ENCODE results near the gene IGF2BP2.
A peak's percentile ranks its signal among the peaks of the same experiment; 100 is the strongest.

The IGF2BP2 gene

GRCh38 chr3:185827595-185828344, 2.9 kb upstream of the IGF2BP2 start:
- Histone ChIP-seq H3K79me2 (ENCODE audit: control insufficient read depth, insufficient read depth, low read length, poor library complexity) (peaks cover 29% of the 10 kb centered on the region), H2BK12ac (ENCODE audit: low read length) (no peak overlapping the region), H3K4ac (ENCODE audit: low read depth, low read length) (no peak overlapping the region), H4K91ac (ENCODE audit: low read depth, low read length) (no peak overlapping the region), H3K79me1 (ENCODE audit: low read length) (peaks cover 30% of the 10 kb centered on the region), H4K8ac (ENCODE audit: low read depth, low read length) (no peak overlapping the region), H2BK5ac (ENCODE audit: low read depth, low read length, poor library complexity) (no peak overlapping the region), H3K4me2 (ENCODE audit: low read length) (no peak overlapping the region), H3K9me3 (ENCODE audit: insufficient read depth, low read depth, low read length) (peaks cover 3% of the 10 kb centered on the region), H3K23ac (ENCODE audit: low read length) (no peak overlapping the region), H2BK120ac (ENCODE audit: insufficient read depth, low read length, poor library complexity) (no peak overlapping the region), H3K14ac (ENCODE audit: low read length) (no peak overlapping the region), H4K12ac (ENCODE audit: low read depth, low read length) (no peak overlapping the region), H3K27ac (ENCODE audit: low read depth, low read length) (no peak overlapping the region), H3K9ac (ENCODE audit: low read length) (no peak overlapping the region), H3K4me3 (ENCODE audit: low read depth, low read length) (no peak overlapping the region), H3K18ac (ENCODE audit: low read length) (no peak overlapping the region), H3K4me1 (ENCODE audit: control insufficient read depth in 1 of 2, insufficient read depth in 2 of 2, low read length in 2 of 2) (peaks cover 4 to 6% of the 10 kb centered on the region in 2 experiments), H2AK5ac (ENCODE audit: low read length) (no peak overlapping the region), H3K36me3 (ENCODE audit: control insufficient read depth in 1 of 2, insufficient read depth in 2 of 2, low read length in 2 of 2) (peaks cover 0 to 1% of the 10 kb centered on the region in 2 experiments), H2AFZ (ENCODE audit: insufficient read depth, low read length, poor library complexity) (no peak overlapping the region), H3K27me3 (ENCODE audit: insufficient read depth, low read length) (no peaks in the 10 kb centered on the region)
- no CpG with 5 or more reads among the region's 10 CpGs for WGBS (ENCODE audit: extremely low coverage, insufficient coverage, insufficient read length)
- DNase-seq, result no peak

- Histone ChIP-seq H3K14ac (ENCODE audit: low read length) (peak overlapping the region; percentile 22), H3K36me3 (ENCODE audit: control insufficient read depth in 1 of 2, insufficient read depth in 2 of 2, low read length in 2 of 2) (peaks cover 0 to 1% of the 10 kb centered on the region in 2 experiments), H3K79me1 (ENCODE audit: low read length) (peaks cover 30% of the 10 kb centered on the region), H3K4ac (ENCODE audit: low read depth, low read length) (peak overlapping the region; percentile 37), H3K4me1 (ENCODE audit: control insufficient read depth in 1 of 2, insufficient read depth in 2 of 2, low read length in 2 of 2) (peaks cover 4 to 6% of the 10 kb centered on the region in 2 experiments), H3K9ac (ENCODE audit: low read length) (peak overlapping the region; percentile 84), H2AFZ (ENCODE audit: insufficient read depth, low read length, poor library complexity) (peak overlapping the region; percentile 58), H3K4me2 (ENCODE audit: low read length) (peak overlapping the region; percentile 77), H4K8ac (ENCODE audit: low read depth, low read length) (peak overlapping the region; percentile 8), H2BK120ac (ENCODE audit: insufficient read depth, low read length, poor library complexity) (peak overlapping the region; percentile 56), H3K27ac (ENCODE audit: low read depth, low read length) (peak overlapping the region; percentile 93), H2BK12ac (ENCODE audit: low read length) (peak overlapping the region; percentile 11), H3K4me3 (ENCODE audit: low read depth, low read length) (peak overlapping the region; percentile 96), H2BK5ac (ENCODE audit: low read depth, low read length, poor library complexity) (peak overlapping the region; percentile 58), H4K12ac (ENCODE audit: low read depth, low read length) (peak overlapping the region; percentile 35), H3K9me3 (ENCODE audit: insufficient read depth, low read depth, low read length) (no peaks in the 10 kb centered on the region), H3K23ac (ENCODE audit: low read length) (no peak overlapping the region), H3K79me2 (ENCODE audit: control insufficient read depth, insufficient read depth, low read length, poor library complexity) (peaks cover 29% of the 10 kb centered on the region), H3K27me3 (ENCODE audit: insufficient read depth, low read length) (no peaks in the 10 kb centered on the region), H3K18ac (ENCODE audit: low read length) (peak overlapping the region; percentile 86), H2AK5ac (ENCODE audit: low read length) (no peak overlapping the region), H4K91ac (ENCODE audit: low read depth, low read length) (peak overlapping the region; percentile 56)
- DNase-seq, result peak; percentile 48 to 64
- WGBS (ENCODE audit: extremely low coverage, insufficient coverage, insufficient read length), result no CpG with 5 or more reads among the region's 90 CpGs
Observed at GRCh38 chr3:185825639-185826481, 1.0 kb upstream of the IGF2BP2 start.

GRCh38 chr3:185824051-185825005, 514 bp downstream of the IGF2BP2 start:
- H4K12ac ChIP-seq (ENCODE audit: low read depth, low read length), result peak overlapping the region; percentile 97
- H4K91ac ChIP-seq (ENCODE audit: low read depth, low read length), result peak overlapping the region; percentile 100
- H3K23ac ChIP-seq (ENCODE audit: low read length), result no peak overlapping the region
- peak overlapping the region; percentile 98 for H2BK5ac ChIP-seq (ENCODE audit: low read depth, low read length, poor library complexity)
- H3K4me2 ChIP-seq (ENCODE audit: low read length), result peak overlapping the region; percentile 88
- H3K18ac ChIP-seq (ENCODE audit: low read length), result peak overlapping the region; percentile 100
- no peaks in the 10 kb centered on the region for H3K9me3 ChIP-seq (ENCODE audit: insufficient read depth, low read depth, low read length)
- peak in 1 of 2 donors; percentile 25 for DNase-seq
- peaks cover 4 to 6% of the 10 kb centered on the region in 2 experiments for H3K4me1 ChIP-seq (ENCODE audit: control insufficient read depth in 1 of 2, insufficient read depth in 2 of 2, low read length in 2 of 2)
- peaks cover 0 to 1% of the 10 kb centered on the region in 2 experiments for H3K36me3 ChIP-seq (ENCODE audit: control insufficient read depth in 1 of 2, insufficient read depth in 2 of 2, low read length in 2 of 2)
- no peaks in the 10 kb centered on the region for H3K27me3 ChIP-seq (ENCODE audit: insufficient read depth, low read length)
- H3K27ac ChIP-seq (ENCODE audit: low read depth, low read length), result peak overlapping the region; percentile 99
- WGBS (ENCODE audit: extremely low coverage, insufficient coverage, insufficient read length), result no CpG with 5 or more reads among the region's 89 CpGs
- peak overlapping the region; percentile 93 for H2AFZ ChIP-seq (ENCODE audit: insufficient read depth, low read length, poor library complexity)
- H2BK12ac ChIP-seq (ENCODE audit: low read length), result peak overlapping the region; percentile 65
- peak overlapping the region; percentile 98 for H2BK120ac ChIP-seq (ENCODE audit: insufficient read depth, low read length, poor library complexity)
- peak overlapping the region; percentile 100 for H3K4ac ChIP-seq (ENCODE audit: low read depth, low read length)
- peaks cover 29% of the 10 kb centered on the region for H3K79me2 ChIP-seq (ENCODE audit: control insufficient read depth, insufficient read depth, low read length, poor library complexity)
- H3K9ac ChIP-seq (ENCODE audit: low read length), result peak overlapping the region; percentile 96
- H3K79me1 ChIP-seq (ENCODE audit: low read length), result peaks cover 30% of the 10 kb centered on the region
- peak overlapping the region; percentile 100 for H3K14ac ChIP-seq (ENCODE audit: low read length)
- H4K8ac ChIP-seq (ENCODE audit: low read depth, low read length), result peak overlapping the region; percentile 95
- peak overlapping the region; percentile 96 for H3K4me3 ChIP-seq (ENCODE audit: low read depth, low read length)
- H2AK5ac ChIP-seq (ENCODE audit: low read length), result peak overlapping the region; percentile 100
